Hepatic stellate cell (primary cell): ENCODE data around the gene PTPRT.

Experiments
- DNase-seq: peaks from one replicate; pipeline ENCODE4 v3.0.0; 2011; ENCODE audit warnings: low spot score

PTPRT gene

GRCh38 chr20:43189554-43190331 lies at the start of gene PTPRT:
PTPRT (minus strand) TSS chr20:43189906; CDS start chr20:43189733, 173 bp downstream.
- no peak for DNase-seq

DNA sequence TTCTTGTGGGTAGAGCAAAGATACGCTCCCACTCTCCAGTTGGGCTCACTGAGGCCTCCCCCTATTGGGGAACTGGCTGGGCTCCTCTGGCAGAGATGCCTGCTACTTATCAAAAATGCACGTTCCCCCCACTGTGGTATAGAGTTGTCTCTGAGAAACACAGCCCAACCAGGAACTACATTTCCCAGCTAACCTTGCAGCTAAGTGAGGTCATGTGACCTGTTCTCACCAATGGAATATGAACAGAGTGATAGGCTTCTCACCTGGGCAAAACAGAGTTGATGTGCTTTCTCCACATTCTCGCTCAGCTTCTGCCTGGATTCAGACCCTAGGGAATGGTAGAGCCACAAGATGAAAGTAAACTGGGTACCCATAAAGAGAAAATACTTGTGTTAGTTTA lies 49.1 kb upstream of the PTPRT start:
- DNase-seq: no peak

- DNase-seq: no peak
Measured at GRCh38 chr20:43238266-43238665, 48.6 kb upstream of the PTPRT start.

DNA sequence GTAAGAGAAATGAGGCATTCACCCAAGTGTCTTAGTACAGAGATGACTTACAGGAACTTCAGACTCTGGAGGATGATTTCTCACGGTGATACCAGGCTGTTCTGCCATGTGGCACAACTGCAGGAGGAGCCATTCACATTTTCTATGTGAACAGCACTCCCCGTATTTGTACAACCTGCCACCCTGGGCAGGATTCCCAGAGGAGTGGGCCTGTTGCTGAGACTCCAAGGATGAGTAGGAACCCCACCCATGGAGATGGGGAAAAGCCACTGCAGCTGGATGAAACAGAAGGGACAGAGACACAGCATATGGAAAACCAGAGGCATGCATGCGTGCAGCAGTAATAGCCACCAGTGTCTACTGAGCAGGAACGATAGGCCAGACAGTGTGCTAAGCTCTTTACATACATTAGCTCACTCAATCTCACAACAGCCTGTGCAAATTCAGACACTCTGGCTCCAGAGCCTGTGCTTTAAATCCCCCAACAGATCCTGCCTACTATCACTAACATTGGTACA lies 48.0 kb upstream of the PTPRT start:
- DNase-seq: no peak

DNA sequence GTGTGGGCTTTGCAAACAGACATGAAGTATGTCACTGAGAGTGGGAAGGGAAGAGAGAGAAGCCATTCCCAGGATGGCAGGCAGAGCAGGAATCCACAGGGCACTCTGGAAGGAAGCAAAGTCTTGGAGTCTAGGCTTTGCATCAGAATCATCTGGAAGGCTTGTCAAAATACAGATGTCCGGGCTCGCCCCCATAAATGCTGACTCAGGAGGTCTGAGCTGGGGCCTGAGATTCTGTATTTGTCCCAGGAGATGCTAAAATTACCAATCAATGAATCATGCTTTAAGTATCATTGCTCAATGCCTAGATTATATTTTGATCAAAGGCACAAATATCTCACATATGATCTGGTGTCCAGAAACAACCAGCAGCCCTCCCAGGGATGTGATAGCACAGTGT lies 46.3 kb upstream of the PTPRT start:
- DNase-seq: no peak

DNA sequence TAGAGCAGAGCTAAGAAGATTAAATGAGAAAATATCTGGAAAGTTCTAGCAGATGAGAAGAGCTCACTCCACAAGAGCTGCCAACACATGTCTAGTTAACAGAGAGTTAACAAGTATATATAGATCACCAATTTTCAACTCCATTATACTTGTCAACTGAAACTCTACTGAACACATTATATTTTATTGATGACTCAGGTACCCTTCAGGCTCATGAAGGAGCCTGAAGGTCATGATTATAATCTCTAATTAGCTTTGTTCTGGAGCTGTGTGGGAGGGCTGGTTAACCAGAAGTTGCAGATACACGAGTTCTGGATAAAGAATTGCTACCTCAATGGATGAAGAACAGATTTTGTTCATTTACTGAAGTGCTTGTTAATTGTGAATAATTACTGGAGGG lies 42.1 kb upstream of the PTPRT start:
- no peak for DNase-seq

- DNase-seq: no peak
Measured at GRCh38 chr20:43229696-43230095, 40.0 kb upstream of the PTPRT start.

DNA sequence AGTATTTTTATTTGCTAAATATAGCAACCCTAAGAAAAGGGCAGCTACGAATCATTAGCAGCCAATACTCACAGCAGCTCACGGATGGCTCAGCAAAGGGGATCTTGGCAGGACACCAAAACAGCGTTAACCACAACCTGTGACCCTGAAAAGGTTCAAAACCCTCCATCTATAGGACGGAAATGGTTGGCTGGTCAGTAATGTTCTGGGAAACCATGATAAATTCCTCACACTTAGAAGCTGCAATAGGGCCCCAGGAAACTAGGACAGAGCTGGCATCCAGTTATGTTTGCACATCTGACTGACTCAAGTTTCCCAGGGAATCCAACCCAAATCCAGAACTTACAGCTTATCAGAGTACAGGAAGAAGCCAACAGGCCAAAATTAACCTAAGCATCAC lies 30.9 kb upstream of the PTPRT start:
- DNase-seq: no peak

DNA sequence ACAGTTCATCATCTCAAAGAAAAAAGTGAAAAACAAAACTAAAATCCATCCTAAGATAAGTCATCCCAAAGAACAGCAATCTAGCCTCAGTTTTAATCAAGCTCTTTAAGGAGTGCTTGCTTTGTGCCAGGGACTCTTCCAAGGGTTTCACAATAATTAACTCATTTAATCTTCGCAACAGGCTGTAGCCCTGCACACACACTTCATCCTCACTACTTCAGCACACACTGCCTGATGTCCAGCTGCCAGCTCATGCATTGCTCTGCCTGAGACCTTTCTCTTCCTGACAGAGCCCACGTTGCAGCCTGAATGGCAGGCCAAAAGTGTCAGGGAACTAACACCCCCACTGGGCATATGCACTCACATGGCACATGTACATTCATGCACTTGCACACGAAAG lies 21.2 kb upstream of the PTPRT start:
- DNase-seq: no peak

DNA sequence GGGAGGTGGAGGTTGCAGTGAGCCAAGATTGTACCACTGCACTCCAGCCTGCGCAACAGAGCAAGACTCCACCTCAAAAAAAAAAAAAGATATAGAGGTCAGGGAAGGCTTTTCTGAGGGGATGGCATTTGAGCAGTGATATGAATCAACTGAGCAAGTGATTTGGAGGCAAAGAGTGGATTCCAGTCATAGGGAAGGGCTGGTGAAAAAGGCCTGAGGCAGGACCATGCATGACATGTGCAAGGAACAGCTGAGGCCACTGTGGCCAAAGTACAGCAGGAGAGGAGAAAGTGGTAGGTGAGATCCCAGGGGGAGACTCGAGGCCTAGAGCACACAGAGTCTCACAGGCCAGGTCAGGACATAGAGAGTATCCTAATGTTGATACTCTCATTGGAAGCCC lies 20.1 kb upstream of the PTPRT start:
- DNase-seq: no peak

DNA sequence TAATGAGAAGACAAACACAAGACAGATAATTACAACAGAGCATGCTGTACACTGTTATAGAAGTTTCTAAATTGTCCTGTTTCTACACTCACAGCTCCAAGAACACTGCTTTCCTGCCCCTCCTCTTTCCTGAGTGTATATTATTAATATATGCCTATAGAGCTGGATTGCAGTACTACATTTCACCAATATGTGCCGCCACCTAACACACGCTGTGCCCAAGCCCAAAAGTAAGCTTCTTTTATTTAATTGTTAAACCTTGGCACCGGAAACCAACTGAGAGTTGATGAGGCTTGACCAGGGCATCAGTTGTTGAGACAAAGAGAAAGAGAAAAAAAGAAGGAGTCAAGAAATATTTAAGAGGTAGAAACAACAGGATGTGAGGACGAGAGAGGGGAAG lies 16.0 kb upstream of the PTPRT start:
- no peak for DNase-seq

DNA sequence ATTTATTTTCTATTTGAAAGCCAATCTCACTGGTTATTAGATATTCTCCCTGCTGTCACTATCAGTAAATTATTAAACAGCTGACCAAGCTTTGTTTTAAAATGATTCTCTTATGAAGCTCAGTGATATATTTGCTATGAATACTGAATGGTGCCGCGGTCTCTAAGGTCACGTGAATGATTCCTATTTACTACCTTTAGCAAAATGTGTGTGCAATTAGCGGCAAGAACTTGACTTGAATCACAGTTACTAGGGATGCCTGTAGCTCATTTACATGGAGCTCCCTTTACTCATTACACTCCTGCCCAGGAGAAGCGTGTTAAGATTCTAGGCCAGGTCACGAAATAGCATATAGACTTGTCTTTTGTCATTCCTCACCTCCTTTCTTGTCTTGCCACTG lies 12.4 kb upstream of the PTPRT start:
- DNase-seq: no peak

- DNase-seq: no peak
Measured at GRCh38 chr20:43198607-43199006, 8.9 kb upstream of the PTPRT start.

DNA sequence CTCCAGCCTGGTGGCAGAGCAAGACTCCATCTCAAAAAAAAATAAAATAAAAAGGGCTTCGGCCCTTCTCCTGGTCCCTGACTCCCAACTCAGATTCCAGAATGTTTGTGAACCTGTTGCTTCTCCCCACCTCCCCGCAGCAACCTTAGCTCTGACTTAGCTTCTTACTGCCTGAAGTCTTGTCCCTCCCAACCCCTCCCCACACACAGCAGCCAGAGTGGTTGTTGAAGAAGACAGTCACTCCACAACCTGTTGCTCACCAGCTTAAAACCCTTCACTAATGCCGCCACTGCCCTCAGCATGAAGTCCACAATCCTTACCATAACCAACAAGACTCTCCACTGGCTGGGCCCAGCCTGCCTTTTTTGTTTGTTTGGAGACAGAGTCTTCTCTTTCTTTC lies 6.5 kb upstream of the PTPRT start:
- DNase-seq: no peak

- DNase-seq: no peak
Measured at GRCh38 chr20:43194137-43194536, 4.4 kb upstream of the PTPRT start.

DNA sequence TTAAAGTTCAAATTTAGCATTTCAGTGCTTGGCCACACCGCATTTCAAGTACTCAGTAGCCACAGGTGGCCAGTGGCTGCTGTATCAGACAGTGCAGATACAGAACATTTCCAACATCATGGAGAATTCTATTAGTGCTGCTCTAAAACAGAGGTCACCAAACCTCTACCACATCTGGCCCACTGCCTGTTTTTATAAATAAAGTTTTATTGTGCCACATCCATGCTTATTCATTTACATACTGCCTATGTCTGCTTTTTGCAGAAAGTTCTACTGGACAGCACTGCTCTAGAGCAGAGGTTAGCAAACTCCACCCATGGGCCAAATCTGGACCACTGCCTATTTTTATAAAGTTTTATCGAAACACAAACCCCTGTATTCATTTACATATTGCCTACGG lies 3.7 kb upstream of the PTPRT start:
- DNase-seq: no peak

GRCh38 chr20:43191946-43192863 lies 2.5 kb upstream of the PTPRT start:
- peak; percentile 37 for DNase-seq

DNA sequence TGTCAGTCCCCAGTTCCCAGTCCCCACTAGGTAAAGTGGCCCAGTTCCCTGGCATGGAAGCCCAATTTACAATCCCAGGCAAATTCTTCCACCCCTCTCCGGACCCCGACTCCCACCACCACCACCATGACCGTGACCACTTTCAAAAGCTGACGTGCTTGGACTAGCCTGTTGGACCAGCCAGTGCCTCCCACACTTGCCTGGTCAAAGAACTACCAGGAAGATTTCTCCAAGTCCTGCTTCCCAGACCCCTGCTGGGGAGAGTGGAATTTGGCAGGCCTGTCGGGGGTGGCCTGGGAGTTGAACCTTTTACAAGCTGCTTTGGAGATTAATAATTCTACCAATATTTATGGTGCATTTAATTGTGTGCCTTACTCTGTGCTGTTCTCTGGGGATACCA lies 1.4 kb upstream of the PTPRT start:
- no peak for DNase-seq

- no peak for DNase-seq
Measured at GRCh38 chr20:43190332-43190953, 737 bp upstream of the PTPRT start.

- DNase-seq: no peak
Measured at GRCh38 chr20:43188861-43189553, 699 bp downstream of the PTPRT start.

GRCh38 chr20:43188234-43188653 lies 1.5 kb downstream of the PTPRT start:
- no peak for DNase-seq
